NCI-H146 treated with DMSO at 0.1 percent for 48 hours (cell line): ENCODE measurements around the gene C10orf71.

Experiments
- DNase-seq: peaks from one replicate; lab custom pipeline; 2025; ENCODE audit not compliant: unreplicated experiment; lab: John Stamatoyannopoulos, UW

The C10orf71 gene

DNA sequence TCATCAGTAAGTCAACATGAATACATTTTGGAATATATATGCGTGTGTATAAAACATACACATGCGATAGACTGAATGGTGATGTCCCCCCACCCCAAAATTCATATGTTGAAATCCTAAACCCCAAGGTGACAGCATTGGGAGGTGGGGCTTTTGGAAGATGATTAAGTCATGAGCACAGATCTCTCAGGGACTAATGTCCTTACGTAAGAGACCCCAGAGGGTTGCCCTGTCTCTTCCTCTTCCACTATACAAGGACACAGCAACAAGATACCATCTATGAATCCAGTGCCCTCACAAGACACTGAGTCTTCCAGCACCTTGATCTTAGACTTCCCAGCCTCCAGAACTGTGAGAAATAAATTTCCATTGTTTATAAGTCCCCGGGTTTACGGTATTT lies 74.4 kb downstream of the C10orf71 start:
- DNase-seq = no peak

DNA sequence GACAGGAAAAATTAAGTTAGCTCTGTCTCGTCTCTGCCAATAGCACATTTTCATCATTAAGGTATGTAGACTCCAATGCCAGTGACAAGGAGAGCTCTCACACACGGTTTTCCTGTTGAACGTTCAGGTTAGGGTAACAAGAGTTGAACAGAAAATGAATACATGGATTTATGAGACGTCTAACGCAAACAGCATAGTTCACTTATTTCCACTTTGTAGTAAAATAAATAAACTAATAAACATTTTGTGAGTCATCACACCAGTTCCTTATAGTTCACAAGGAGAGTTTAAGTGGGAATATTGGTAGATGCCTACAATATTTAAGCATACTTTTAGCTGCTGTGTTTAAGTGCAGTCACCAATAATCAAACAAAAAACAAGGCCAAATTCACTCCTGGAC lies 75.8 kb downstream of the C10orf71 start:
- no peak for DNase-seq

DNA sequence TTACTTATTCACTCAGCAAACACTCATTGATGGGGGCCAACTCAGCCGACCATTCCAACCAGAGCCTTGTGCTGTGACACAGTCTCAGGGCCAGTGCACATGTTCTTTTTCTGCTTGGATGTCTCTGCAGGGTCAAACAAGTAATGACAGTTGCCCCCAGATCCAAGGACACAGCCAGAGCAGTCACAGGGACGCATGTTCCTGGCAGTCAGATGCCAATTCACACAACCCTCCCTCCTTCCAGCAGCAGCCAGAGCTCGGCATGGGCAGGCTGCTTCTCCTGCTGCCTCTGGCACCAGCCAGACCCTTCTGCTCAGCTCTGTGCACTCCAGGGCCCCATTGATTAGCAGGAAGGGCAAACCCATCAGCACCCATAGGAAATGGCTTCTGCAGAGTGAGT lies 76.6 kb downstream of the C10orf71 start:
- no peak for DNase-seq
